Prostate gland (tissue), 2 donors: ENCODE results near the gene CTF1.

Experiments
- CTCF ChIP-seq, 4 experiments: fragments of 200-600 bp in 2 of 4; fragments of 450-650 bp in 2 of 4; sonication (generic) in 2 of 4; IDR thresholded peaks; 1 replicate in 3 of 4; 2 replicates in 1 of 4; pipeline ENCODE4 v1.5.1; 2016 to 2019; ENCODE audit warnings: antibody characterized with exemption in 4 of 4, mild to moderate bottlenecking in 2 of 4, moderate library complexity in 2 of 4
- POLR2AphosphoS5 ChIP-seq: sonication (generic); formaldehyde crosslinking; IDR thresholded peaks from one replicate; pipeline ENCODE4 v1.6.1; 2017; ENCODE audit warnings: antibody characterized with exemption

- TF ChIP-seq POLR2AphosphoS5 = peak; percentile 62
- TF ChIP-seq CTCF (IDR thresholded peaks at IDR 0.05) = no peak
These were observed 31.5 kb downstream of the CTF1 start for GRCh38 chr16:30927789-30928378.
